CD4-positive, alpha-beta T cell treated with Interleukin-6 at 100 ng/mL for 8 hours (primary cell): ENCODE results near the gene NUMA1.

Experiments
- DNase-seq: peaks from one replicate; pipeline ENCODE4 v3.0.0-alpha.2; 2020; ENCODE audit warnings: mixed read lengths, low spot score

Gene NUMA1

DNA sequence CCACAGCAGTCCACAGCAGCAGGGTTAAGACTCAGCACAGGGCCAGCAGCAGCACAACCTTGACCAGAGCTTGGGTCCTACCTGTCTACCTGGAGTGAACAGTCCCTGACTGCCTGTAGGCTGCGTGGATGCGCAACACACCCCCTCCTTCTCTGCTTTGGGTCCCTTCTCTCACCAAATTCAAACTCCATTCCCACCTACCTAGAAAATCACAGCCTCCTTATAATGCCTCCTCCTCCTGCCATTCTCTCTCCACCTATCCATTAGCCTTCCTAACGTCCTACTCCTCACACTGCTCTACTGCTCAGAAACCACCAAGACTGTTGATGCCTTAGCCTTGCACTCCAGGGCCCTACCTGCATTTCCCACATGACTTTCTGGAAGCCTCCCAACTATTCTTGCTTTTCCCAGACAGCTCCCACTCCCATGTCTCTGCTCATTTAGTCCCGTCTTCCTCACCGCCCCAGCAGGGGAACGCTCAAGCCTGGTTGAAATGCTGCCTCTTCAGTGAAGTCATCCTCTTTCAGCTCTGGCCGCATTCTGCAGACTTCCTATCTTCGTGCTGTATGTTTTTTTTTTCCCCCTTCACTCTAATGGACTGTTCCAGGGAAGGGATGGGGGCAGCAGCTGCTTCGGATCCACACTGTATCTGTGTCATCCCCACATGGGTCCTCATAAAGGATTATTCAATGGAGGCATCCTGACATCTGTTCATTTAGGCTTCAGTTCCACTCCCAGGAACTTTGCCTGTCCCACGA lies 78.3 kb downstream of the NUMA1 start:
- no peak for DNase-seq

DNA sequence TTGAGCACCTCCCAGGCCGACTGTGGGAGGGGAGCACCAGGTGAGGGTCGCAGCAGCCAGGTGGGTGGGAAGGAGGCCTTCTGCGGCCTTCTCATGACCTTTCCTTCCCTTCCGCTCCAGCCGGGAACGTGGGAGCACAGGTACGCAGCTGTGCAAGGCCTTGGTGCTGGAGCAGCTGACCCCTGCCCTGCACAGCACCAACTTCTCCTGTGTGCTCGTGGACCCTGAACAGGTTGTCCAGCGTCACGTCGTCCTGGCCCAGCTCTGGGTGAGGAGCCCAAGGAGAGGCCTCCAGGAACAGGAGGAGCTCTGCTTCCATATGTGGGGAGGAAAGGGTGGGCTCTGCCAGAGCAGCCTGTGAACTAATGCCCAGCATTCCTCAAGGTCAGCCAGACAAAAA lies 79.1 kb downstream of the NUMA1 start:
- no peak for DNase-seq

DNA sequence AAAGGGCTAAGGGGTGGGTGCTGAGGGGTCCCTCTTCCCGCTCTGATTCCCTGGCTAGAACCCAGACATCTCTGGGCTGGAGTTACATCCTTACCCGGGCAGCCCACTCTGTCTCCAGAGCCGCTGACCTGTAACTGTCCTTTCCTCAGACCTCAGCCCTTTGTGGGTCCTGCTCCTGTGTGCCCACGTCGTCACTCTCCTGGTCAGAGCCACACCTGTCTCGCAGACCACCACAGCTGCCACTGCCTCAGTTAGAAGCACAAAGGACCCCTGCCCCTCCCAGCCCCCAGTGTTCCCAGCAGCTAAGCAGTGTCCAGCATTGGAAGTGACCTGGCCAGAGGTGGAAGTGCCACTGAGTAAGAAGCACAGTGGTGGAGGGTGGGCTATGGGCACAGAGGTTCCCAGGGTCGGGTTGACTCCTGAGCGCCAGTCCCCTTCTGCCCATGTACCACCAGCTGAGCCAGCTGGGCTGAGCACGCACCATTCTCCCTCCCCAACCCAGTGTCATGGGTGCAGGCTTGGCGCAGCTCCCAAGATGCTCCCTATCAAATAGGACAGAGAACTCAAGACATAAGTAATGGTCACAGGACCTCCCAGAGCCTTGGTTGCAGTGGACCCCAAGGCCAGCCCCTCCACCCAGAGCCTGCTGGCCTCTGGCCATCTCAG lies 80.0 kb downstream of the NUMA1 start:
- DNase-seq, result no peak

DNA sequence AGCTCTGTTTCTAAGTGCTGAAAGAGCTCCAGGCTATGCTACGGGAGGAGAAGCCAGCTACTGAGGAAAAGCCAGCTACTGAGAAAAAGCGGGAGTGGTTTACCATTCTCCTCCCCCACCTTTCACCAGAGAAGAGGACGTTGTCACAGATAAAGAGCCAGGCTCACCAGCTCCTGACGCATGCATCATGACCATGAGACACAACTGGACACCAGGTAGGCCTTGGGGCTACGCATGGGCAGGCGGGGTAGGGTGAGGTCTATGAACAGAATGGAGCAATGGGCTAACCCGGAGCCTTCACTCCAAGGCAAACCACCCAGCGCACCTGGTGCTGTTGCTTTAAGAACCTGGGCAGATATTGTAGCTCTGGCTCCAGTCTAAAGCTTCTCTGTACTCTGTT lies 80.5 kb downstream of the NUMA1 start:
- DNase-seq, result no peak

DNA sequence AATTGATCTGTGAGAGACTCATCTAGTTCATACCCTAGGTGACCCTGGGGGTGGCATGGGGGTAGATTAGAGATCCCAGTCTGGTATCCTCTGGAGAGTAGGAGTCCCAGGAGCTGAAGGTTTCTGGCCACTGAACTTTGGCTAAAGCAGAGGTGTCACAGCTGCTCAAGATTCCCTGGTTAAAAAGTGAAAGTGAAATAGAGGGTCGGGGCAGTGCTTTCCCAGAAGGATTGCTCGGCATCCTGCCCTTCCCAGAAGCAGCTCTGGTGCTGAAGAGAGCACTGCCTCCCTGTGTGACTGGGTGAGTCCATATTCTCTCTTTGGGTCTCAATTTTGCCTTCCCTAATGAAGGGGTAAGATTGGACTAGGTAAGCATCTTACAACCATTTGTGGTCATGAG lies 81.0 kb downstream of the NUMA1 start:
- no peak for DNase-seq

DNA sequence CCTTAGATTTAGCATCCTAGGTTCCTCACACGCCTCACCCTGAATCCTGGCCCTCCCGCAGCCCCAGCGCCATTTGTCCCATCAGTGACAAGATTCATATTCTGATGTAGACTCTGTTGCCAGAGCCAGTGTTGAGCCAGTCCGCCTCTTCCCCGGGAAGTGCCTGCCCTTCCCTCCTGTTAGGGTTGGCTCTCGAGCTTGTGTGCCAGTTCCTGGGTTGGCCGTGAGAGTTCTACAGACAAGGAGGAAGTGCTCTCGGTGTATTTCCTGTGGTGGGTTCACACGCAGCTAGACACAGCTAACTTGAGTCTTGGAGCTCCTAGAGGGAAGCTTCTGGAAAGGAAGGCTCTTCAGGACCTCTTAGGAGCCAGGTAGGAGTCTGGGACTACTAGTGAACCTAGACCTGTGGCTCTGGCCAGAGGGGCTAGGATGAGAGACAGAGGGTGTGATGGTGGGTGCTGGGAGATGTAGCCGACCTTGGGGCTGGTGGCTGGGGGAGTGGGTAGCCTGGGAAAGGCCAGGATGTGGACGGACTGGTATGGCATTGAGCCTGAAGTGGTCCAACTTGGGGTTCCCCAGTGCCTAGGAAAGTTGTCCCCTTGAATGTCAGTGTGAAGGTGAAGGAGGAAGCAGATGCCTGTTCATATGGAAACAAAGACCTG lies 81.6 kb downstream of the NUMA1 start, which contains the start of gene IL18BP:
Gene IL18BP (plus strand): TSS at position 261 of the 662 bp plus-strand sequence. CDS start 1,076 bp downstream, outside the sequence.
- peak; percentile 50 for DNase-seq

DNA sequence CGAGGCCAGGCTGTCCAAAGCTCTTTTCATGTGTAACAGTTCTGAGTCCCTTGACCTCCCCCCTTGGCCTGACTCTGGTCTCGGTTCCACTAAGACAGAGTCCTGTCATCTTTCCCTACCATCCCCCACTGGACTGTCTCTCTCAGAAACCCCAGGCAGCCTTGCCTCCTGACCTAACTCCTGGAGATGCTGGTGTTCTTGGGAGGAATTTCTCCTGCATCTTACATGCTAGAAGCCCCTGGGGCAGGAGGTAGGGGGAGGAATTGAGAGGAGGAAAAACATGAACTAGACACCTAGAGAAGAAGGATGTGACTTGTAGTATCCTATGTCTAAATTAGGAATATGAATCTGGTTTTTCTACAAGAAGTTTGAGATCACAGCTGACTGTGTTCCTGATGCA lies 82.3 kb downstream of the NUMA1 start:
- DNase-seq, result no peak

DNA sequence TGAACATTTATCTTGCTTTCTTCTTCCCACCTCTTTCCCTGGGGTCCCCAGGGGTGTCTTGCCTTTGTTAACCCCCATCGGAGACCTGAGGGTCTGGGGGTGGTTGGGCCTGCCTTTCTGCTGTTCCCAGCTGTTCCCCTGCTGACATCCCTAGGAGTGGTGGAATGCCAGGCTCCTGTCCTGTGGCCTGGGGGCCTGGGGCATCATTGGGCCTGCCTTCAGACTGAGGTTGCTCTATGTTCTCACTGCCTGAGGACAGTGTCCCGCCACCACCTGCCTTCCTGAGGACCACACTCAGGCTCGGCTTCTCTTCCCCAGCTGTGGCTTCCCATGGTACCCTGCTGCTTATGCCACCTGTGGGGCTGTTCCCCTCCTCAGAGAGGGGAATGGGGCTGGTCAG lies 82.7 kb downstream of the NUMA1 start:
- DNase-seq, result no peak

DNA sequence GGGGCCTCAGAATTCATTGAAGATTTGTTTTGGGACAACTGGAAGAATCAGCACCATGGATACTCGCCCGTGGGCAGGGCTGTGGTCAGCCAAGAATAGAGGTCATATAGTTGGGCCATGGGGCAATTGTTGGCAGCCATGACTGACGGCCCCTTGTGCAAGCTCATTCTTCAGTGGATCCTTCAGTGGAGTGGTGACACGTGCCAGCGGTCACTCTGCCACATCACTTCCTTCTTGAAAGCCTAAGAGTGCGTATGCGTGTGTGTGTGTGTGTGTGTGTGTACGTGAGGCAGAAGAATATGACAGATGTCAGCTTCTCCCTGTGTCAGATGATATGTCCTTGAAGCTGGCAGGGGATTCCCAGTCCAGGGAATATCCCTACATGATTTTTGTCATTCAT lies 83.4 kb downstream of the NUMA1 start:
- DNase-seq, result no peak

DNA sequence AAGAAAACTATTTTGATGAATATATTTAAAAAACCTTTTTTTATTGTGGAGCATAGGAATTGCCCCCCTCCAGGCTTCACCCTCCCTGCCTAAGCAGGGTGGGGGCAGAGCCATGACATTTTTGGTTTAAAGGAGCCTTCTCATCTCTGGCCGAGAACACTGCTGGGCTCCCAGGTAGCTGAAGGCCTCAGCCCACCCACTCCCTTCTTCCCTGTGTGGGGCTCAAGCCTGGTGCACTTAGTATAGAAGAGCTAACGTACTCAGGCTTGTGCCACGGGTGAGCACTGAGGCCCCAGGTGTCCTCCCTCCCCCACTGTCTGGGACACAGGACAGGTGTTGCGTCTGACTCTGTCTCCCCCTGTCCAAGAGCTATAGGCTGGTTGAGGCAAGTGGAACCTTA lies 83.8 kb downstream of the NUMA1 start:
- no peak for DNase-seq

DNA sequence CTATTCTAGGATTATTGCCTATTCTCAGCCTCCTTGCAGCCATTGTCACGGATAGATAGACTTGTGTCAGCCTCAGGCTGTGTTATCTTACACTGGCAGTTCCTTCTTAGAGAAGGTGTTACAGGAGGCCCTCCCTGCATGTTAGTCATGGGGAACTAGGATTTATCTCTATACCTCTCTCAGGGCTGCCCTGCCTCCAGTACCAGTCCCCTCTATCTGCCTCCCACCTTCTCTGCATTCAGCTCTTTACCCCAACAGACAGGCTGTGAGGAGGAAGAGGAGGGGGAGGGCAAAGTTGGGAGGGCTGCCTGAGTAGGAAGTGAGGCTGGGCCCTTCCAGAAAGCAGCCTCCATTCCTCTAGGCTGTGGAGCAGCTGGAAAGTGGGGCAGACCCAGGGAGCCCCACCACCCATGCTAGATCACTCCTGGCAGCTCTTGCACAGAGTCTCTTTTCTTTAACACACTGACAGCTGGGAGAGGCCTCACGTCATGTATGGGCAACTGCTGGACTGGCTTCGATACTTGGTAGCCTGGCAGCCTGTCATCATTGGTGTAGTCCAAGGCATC lies 84.5 kb downstream of the NUMA1 start:
- DNase-seq, result no peak

DNA sequence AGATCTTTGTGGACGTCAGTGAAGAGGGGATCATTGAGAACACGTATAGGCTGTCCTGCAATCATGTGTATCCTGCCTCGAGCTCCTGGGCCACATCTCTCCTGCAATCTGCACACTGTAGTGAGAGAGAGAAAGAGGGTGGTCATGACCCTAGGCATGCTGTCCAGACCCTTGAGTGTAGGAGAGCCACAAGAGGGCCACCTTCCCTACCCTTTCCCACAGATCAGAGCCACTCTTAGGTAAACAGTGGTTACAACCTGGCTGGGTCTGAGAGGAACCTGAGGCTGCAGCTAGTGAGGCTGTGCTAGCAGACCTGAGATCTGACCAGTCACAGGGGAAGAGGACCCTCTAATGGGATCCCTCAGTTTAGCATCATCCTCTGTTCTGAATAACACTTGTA lies 85.6 kb downstream of the NUMA1 start:
- DNase-seq, result no peak

DNA sequence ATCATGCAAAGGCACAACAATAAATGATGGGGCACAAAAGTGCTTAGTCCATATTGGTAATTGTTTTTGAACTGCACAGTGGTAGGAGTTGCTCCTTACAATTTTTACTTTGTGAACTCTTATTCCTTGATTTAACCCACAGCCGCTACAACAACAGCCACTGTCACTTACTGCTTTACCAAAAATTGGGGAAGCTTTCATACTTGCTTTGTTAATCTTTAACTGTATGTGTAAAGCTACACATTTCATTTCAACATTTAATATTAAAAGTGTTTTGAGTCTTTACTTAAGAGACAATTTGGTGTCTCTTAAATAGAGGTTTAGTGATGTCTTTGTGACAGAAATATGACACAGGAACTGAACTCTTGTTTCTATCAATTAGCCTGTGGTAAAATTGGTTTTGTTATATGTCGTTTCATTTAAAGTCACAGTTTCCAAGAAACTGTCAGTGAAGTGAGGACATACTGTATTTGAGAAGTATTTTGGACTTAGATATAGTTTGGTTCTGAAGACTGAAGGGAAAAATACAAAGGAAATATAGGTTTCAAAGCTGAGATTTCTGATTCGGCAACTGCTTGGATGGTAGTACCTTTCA lies 88.1 kb downstream of the NUMA1 start:
- no peak for DNase-seq

DNA sequence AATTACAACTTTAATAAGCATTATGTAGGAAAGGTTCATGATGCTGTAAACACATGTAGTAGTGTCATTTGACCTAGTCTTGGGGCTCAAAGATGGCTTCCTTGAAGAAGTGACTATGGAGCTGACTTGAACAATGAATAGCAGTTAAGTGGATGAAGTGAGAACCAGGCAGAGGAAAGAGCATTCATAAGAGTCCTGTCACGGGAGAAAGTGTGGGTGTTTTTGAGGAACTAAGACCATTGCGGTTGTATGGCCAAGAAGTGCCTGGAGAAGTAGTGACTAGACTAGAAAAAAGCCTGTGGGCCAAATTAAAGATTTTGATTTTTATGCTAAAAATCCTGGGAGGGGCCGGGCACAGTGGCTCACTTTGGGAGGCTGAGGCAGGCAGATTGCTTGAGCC lies 88.8 kb downstream of the NUMA1 start:
- DNase-seq, result no peak

DNA sequence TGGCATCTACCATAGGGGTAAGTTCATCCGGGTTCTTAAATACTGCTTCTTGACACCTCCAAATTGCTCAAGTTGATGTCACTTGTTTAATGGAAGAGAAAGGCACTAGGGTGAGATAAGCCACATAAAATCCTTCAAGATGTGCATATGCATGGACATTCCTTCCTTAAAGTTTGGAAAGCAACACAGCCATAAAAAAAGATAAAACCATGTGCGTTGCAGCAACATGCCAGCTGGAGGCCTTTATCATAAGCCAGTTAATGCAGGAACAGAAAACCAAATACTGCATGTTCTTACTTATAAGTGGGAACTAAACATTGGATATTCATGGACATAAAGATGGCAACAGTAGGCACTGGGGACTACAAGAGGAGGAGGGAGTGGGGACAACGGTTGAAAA lies 89.6 kb downstream of the NUMA1 start:
- no peak for DNase-seq

DNA sequence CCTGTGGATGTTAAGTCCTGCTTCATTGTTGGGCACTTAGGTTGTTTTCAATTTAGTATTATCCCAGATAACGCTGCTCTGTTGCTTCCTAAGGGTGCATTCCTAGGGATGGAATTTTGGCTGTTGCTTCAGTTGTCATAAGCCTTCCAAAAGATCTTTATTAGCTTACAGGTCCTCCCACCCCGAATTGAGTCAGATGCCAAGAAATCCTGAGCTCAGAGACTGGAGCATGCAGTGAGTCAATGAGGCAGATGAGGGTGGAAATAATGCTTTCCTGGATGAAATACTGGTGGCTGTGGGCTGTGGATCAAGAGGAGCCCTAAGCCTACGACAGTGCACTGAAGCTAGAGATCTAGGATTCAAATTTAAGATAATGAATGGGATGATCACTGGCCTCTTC lies 92.3 kb downstream of the NUMA1 start:
- no peak for DNase-seq

DNA sequence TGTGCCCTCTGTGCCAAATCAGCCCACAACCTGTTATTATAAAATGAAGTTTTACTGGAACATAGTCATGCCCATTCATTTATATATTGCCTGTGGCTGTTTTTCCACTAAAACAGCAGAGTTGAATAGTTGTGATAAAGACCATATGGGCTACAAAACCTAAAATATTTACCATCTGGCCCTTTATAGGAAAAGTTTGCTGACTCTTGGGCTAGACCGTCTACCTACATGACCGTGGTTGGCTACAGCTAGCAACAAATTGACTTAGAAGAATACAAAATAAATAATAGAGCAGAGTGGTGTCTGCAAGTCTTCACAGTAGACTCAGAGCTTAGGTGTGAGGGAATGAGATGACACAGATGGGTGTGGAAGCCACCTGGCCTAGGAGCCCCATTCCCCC lies 92.8 kb downstream of the NUMA1 start:
- DNase-seq, result no peak

DNA sequence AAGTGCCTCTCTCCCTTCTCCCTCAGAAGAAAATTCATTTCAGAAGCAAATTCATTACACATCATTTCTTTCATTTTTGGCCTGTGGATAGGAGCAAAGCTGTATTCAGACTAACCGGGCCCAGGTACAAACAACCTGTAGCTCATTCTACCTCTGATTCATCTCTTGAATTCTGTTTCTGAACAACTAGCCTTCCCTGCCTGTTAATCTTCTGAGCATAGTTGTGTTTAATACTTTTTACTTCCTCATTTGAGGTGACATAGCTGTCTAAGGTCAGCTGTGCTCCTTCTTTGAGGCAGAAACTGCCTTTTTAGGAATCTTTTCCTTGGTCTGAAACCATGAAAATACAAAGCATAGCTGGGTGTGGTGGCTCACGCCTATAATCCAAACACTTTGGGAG lies 94.2 kb downstream of the NUMA1 start:
- no peak for DNase-seq

DNA sequence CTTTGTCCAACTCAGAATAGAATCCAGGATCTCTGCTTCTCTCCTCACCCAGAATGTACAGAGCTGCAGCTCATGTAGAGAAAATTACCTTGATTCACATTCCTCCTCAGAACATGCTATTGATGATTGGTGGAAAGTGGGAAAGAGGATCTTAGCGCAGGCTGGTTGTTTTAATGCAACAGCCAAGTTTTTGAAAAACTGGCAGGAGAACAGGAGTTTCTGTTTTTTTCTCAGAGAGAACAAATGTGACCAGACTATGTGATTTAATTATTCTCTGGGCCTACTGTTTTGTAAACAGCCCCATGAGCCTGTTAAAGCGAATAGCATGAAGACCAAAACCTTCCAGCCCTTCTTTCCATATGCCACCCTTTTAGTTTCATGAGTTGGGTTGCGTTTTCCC lies 100.7 kb downstream of the NUMA1 start:
- no peak for DNase-seq

DNA sequence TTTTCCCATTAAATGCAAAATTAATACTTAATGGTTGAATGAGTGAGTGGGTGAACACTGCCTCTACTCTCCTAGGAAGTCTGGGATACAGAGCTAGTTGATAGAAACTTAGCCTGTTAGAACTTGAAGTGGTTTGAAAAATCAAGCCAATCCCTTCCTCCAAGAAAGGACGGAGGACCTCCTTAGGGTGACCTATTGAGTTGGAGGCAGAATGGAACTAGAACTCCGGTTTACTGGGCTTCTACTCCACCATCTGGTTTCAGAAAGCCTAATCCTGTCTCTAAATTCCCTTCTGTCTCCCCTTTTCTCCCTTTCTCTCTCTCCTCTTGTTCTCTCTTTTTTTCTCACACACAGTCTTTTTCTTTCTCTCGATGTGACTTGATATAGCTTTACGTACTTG lies 101.2 kb downstream of the NUMA1 start:
- no peak for DNase-seq

DNA sequence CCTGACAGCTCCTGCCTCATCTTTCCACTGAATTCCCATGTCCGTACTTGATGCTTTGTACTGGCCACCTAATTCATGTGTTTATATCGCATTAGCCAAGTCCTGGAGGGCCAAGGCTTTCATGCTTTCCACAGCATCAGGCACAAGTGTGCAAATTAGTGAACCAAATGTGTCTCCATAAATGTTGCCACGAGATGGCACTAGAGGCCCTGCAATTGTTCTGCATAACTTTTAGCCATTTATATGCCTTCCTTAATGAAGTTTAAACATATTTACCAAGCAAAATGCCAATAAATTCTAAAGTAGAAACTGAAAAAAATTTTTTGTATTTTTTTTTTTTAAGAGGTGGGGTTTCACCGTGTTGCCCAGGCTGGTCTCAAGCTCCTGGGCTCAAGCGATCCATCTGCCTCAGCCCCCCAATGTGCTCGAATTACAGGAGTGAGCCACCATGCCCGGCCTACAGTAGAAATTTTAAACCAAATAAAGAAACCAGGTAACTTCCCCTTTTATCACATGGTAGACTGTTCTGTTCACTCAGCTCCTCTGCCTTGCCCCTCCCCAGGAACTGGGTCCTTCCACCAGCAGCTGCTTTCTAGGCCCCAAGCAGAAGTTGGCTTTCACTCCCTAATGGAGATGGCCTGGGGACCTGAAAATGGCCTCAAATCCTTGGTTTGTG lies 102.5 kb downstream of the NUMA1 start:
- DNase-seq, result peak; percentile 42

DNA sequence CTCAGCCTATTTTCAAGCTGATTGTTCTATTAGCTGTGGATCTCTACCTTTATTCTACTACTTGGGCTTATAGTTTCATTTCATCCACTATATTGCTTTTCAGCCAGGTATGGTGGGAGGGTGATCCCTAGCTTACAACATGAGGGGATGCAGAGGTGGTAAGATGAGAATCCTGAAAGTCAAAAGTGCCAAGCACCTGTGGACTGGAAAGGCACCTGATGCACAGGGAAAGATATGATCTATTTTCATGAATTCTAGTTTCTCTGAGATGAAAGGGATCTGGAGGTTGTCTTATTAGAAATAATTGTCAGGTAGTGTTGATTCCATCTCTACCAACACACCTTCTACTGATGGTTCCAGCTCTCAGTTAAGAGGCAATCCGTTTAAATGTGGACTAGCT lies 103.3 kb downstream of the NUMA1 start:
- no peak for DNase-seq
